HG03469 (cell line): ENCODE data around the gene R3HDM2.

Experiments used
- ATAC-seq: cut with Tn5 transposase; IDR thresholded peaks from one replicate; pipeline ENCODE4 v1.9.1; 2021; ENCODE audit warnings: mild to moderate bottlenecking, moderate library complexity, moderate number of reproducible peaks; ENCODE audit not compliant: unreplicated experiment

R3HDM2 gene

GRCh38 chr12:57233357-57234232 is 197.2 kb downstream of the R3HDM2 start:
- ATAC-seq: no peak

GRCh38 chr12:57232156-57232756 is 198.6 kb downstream of the R3HDM2 start:
- ATAC-seq: no peak

GRCh38 chr12:57231276-57232021 is 199.4 kb downstream of the R3HDM2 start:
- no peak for ATAC-seq

- no peak for ATAC-seq
Measured at GRCh38 chr12:57230381-57231155, 200.3 kb downstream of the R3HDM2 start.

DNA sequence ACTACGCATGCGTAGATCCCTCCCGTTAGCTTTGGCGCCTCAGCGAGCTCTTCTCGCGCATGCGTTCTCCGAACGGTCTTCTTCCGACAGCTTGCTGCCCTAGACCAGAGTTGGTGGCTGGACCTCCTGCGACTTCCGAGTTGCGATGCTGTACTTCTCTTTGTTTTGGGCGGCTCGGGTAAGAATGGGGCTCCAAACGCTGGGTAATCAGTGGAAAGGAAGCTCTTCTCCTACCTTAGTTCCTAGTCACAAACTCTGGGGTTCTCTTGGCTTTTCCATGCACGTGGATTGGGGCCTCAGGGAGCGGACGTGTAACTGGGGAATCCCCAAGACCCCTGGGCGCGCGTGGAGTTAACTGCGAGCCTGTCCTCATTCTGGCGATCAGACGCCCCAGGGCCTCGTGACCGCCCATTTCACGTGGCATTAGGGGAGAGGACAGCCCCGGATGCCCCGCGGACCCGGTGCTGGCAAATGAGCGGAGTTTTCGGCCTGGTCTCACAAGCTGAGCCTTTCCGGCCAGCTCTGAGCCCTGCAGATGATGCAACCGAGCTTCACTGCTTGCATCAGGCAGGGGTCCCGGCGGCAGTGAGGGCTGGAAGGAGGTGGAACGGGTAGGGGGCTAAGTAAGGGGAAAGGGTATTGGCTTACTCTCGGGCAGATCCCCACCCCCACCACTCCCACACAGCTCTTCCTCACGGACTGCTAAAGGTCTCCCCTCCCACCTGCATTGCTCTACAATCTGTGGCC is 201.0 kb downstream of the R3HDM2 start, which contains the start of gene SHMT2:
TSS of gene SHMT2 (plus strand) at position 78 of the 747 bp plus-strand sequence. CDS start at position 146, 68 bp downstream.
- ATAC-seq: no peak

DNA sequence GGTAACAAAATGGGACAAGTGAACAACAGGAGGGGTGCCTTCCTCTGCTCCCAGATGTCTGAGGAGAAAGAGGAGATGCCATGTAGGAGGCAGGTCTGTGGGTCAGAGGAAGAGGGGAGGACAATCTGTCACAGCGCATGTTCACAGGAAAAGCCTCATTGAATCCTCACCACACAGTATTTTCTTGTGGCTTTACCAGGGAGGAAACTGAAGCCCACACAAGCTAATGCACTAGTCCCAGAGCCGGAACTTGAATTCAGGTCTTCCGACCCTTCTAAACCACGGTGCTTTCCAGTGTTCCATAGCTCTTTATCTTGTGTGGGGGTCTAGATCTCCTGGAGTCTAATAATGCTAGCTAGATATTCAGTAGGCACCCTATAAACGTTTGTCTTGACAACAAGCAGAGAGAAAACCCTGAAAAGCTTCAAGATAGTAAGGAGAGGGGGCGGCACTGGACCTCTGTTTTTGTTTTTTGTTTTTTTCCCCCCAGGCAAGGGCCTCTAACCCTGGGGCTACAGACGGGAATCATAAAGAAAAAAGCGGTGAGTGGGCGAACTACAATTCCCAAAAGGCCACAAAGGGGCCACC is 201.7 kb downstream of the R3HDM2 start:
- no peak for ATAC-seq

GRCh38 chr12:57227315-57228115 is 203.3 kb downstream of the R3HDM2 start:
- no peak for ATAC-seq

DNA sequence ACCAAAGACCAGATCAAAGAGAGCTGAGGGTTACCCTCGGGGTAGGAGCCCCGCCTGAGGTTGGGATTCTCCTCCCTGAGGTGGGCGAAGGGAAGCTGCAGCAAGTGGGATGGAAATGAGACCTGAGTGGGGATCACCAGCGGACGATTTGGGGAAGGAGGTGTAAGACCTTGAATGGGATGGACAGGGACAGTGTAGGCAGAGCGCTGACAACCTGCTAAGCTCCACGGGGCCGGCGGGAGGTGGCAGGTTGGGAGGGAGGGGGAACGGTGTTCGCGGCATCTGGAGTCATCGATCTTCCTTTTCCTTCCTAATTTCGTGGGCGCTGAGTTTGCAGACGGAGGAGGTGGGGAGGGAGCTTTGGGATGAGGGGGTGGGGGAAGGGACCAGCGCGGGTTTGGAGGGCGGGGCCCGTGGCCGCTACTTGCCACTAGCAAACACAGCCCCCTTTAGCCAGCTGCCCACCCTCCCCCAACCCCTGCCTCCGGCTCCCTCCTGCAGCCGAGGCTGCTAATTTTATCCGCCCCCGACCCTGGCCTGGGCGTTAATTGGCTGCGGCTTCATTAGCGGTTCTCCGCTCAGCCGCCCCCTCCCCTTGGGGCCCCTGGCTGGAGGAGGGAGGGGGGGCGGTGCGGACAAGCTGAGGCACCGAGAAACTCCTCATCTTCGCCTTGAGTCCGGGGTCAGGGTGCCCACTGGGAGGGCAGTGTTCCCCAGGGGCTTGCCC is 204.1 kb downstream of the R3HDM2 start:
- no peak for ATAC-seq

DNA sequence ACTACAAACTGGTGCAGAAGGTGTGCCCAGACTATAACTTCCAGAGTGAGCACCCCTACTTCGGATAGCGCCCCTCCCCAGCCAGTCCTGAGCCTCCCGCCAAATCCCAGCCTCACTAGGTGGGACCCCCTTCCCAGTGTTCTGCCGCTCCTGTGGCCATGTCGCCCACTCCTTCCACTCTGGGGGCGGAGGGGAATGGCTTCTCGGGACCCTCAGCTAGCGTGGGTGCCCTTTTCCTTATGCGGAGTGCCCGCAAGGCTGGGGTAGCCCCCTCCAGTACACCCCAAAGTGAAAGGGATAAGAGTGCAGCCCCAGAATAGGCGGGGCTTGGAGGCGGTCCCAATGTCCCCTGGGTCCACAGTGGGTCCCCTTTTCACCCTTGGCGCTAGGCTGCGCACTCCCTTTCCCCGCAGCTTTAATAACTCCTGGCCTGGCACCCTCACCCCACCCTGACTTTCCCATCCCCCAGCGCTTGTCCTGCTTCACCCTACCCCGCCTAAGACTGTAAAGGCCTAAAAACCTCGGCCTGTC is 205.1 kb downstream of the R3HDM2 start:
- no peak for ATAC-seq

DNA sequence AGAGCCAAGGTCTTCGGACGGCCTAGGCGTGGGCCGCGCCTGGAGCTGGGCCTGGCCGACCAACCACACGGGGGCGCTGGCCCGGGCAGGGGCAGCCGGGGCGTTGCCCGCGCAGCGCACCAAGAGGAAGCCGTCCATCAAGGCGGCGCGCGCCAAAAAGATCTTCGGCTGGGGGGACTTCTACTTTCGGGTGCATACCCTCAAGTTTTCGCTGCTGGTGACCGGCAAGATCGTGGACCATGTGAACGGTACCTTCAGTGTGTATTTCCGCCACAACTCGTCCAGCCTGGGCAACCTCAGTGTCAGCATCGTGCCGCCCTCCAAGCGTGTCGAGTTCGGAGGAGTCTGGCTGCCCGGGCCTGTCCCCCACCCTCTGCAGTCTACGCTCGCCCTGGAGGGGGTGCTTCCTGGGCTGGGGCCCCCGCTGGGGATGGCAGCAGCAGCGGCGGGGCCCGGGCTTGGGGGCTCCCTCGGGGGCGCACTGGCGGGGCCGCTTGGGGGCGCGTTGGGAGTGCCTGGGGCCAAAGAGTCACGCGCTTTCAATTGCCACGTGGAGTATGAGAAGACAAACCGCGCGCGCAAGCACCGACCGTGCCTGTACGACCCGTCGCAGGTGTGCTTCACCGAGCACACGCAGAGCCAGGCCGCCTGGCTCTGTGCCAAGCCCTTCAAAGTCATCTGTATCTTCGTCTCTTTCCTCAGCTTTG is 205.7 kb downstream of the R3HDM2 start:
- ATAC-seq: no peak

DNA sequence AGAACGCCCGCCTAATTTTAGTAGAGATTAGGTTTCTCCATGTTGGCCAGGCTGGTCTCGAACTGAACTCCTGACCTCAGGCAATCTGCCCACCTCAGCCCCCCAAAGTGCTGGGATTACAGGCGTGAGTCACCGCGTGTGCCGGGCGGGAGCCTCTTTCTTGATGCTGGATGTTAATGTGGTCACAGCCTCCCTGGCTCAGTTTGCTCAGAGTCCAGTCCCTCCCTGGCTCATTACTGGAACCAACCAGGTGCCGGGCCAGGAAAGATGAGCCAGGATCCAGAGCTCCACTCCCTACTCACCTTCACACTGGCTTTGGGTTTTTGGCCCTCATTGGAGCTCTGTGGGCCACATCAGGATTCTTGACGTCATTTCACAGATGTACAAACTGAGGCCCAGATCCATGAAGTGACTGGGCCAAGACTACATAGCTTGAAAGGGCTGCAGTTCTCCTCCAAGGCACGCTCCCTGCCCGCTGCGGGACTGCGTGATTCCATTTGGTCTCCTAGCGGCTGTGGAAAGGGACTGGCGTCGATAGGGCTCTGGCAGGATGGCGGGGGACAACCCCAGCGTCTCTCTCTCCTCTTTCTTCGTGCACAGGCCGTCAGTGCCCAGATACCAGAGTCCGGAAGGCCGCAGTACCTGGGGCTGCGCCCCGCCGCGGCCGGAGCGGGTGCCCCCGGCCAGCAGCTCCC is 206.4 kb downstream of the R3HDM2 start:
- no peak for ATAC-seq

DNA sequence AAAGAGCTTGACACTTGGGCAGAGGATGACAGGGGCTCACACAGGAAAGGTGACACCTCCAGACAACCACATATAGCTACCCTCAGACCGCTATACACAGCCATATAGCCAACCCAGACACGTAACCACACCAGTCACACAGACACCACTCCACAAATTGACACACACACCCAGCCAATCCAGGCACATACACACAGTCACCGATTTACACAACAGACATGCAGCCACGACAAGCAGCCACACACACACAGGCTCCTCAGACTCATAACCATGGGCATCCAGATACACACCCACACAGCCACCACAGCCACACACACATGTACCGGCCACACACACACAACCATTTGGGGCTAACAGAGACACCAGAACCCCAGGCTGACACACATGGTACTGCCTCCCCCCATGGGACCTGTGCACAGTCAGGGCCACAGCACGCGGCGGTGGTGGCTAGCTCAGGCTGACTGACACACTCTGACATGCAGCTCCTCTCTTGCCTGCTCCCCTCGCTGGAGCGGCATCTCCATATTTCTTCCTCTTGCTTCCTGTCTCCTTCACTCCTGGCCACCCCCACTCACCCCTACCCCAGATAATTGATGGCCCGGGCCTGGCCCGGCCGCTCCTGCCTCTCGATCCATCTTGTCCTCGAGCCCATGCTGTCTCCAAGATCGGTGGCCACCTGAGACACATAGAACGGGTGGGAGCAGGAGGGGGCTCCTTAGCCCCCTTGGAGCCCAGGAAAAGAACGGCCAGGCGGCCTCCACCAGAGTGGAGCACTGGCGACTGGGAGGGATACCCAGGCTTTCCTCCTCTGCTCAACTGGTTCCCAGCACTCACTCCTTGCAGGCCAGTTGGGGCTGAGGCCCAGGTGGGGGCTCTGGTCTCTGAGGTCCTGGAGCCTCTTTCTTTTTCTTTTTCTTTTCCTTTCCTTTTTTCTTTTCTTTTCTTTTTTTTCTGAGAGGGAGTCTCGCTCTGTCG is 207.4 kb downstream of the R3HDM2 start:
- ATAC-seq: no peak

DNA sequence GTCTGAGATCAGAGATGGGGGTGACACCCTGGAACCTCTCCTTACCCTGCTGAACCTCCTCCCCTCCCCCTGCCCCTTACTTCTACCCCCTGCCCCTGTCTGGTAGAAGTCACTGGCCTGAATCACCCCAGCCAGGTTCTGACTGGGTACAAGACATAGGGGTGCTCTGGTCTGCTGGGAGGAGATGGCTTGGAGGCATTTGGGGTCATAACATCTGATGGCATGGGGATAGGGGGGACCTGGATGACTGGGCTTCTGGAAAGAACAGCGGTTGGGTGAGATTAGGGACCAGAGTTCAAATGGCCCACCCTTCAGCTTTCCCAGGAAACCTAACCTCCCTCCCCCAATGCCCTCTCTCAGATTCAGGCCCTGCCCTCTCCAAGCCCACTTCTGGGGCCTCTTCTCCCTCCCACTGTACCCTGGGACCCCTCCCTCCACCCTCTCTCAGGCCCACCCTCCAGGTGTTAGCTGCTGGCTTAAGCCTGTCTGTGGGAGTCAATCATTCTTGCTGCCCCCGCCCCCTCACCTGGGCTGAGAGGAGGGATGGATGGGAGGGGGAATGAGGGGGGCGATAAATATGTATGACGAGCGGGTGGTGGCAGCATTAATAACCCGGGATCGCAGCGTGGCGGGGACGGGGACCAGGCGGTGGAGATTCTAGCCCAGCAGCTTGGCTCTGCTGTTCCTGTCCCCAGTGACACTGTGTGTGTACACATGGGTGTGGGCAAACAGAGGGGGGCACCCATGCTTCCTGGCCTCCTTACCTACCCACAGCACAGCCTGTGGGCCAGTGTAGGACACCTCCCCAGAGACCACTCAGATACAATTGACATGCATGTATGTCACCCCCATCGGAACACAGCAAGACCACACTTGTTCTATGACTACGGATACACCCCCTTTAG is 208.3 kb downstream of the R3HDM2 start:
- ATAC-seq: no peak

GRCh38 chr12:57221169-57221917 is 209.5 kb downstream of the R3HDM2 start:
- ATAC-seq: no peak
